H4 (cell line): Measurements from ENCODE around the gene GPR162. TPM values are rescaled to one million over a fixed set of nuclear protein-coding genes. Genes with fewer than 3 reads are reported as not detected.
A peak's percentile ranks its signal among the peaks of the same experiment; 100 is the strongest.
"Not testable (repeated sequence)": the region's sequence is repeated elsewhere in the genome, so short reads cannot be mapped to it uniquely, and the experiment has no call there.

Experiments
- DNase-seq: peaks from one replicate; pipeline ENCODE4 v3.0.0-alpha.2; 2015; ENCODE audit warnings: low spot score
- total RNA-seq: library from RNA; depleted of rRNA; stranded (reverse); fragments of >200 nt; shearing (Covaris generic); gene quantifications from 2 replicates; pipeline ENCODE4 v1.2.3, GENCODE V29; 2014

Gene GPR162
- total RNA-seq, 1 experiment from 2014 or later, result 8.5 TPM

DNA sequence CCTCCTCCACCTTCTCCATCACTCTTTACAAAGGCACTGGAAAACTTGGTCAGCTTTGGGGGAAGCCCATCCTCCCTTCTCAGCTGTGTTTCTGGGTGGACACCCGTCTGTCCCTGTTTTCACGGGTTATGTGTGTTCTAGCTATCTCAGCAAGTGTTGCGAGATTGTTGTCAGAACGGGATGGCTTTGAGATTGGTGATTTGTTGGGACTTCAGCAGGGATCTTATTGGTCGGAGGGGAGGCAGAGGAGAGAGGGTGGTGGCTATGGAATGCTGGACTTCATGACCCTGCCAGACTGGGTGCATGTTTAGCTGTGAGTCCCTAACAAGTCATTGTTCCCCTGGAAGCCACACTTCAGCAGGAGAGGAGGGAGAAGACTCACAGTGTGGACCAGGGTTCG is 32.4 kb downstream of the GPR162 start:
- DNase-seq, result no peak

DNA sequence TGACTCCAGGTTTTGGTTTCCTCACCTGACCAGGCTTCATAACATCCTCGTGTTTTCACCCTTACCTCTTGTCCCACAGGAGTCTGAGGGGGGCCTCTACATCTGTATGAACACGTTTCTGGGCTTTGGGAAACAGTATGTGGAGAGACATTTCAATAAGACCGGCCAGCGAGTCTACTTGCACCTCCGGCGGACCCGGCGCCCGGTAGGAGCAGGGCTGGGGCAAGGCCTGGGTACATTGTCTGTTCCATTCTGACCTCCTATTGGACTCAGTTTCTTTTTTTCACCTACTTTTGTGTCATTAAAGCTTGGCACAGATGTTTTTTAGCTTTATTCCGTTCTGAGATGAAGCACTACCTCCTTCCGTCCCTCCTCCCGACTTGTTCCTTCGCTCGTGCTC is 33.7 kb downstream of the GPR162 start:
- no peak for DNase-seq

DNA sequence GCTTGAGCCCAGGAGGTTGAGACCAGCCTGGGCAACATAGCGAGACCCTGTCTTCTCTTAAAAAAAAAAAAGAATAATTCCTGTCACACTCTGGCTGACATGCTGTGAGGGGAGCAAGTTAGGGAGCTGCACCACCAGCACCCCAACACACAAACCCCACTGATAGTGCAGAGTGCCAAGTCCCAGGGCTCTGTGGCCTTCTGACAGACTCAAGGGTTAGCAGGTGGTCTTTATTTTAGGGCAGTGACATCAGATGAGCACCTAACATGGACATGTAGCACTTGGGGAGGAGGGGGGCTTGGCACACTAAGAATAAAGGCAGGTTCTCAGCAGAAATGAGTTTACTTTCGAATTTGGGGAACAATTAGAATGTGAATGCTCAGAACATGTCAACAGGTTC is 37.2 kb downstream of the GPR162 start:
- no peak for DNase-seq

DNA sequence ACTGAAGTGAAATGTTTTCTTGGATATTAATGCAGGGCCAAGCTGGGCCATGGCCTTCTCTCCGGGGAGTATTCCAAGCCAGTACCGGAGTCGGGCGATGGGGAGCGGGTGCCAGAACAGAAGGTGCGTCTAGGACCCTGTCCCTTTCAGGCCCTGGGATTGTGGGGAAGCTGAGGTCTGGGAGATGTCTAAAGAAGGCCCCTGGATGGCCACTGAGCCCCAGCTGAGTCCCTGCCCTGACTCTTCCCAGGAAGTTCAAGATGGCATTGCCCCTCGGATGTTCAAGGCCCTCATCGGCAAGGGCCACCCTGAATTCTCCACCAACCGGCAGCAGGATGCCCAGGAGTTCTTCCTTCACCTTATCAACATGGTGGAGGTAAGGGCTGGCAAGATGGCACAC is 38.5 kb downstream of the GPR162 start:
- DNase-seq, result no peak

DNA sequence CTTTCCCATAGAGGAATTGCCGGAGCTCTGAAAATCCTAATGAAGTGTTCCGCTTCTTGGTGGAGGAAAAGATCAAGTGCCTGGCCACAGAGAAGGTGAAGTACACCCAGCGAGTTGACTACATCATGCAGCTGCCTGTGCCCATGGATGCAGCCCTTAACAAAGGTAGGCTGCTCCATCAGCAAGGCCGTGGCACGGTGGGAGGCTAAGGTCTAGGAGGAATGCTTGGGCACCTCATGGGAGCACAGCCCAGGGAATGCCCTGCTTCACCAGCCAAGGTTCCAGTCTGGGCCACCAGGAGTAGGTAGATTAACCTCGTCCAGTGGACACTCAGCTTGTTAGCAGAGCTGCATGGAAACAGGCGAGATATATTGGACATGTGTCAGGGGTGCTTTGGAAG is 39.3 kb downstream of the GPR162 start:
- no peak for DNase-seq

DNA sequence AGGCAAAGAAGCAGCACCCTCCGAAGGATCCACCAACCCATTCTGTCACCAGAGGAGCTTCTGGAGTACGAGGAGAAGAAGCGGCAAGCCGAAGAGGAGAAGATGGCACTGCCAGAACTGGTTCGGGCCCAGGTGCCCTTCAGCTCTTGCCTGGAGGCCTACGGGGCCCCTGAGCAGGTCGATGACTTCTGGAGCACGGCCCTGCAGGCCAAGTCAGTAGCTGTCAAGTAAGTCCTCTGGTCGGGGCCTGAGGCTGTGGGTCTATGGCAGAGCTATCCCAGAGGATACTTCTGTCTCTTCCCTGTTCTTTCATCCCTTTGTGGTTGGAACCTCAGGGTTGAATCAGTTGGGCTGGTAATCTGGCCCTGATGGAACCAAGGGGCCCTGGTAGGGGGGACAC is 39.8 kb downstream of the GPR162 start:
- DNase-seq, result no peak

DNA sequence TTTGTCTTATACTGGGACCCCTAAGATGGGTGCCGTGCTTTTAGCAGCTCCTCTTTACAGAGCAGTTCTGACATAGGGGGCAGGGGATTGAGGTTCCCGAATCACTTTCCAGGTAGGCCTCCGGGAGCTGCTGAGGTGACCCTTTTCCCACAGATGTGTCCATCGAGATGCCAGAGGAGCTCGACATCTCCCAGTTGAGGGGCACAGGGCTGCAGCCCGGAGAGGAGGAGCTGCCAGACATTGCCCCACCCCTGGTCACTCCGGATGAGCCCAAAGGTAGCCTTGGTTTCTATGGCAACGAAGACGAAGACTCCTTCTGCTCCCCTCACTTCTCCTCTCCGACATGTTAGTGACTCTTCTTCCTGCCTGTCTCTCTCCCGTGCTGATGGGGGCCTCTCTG is 41.4 kb downstream of the GPR162 start:
- DNase-seq, result no peak

DNA sequence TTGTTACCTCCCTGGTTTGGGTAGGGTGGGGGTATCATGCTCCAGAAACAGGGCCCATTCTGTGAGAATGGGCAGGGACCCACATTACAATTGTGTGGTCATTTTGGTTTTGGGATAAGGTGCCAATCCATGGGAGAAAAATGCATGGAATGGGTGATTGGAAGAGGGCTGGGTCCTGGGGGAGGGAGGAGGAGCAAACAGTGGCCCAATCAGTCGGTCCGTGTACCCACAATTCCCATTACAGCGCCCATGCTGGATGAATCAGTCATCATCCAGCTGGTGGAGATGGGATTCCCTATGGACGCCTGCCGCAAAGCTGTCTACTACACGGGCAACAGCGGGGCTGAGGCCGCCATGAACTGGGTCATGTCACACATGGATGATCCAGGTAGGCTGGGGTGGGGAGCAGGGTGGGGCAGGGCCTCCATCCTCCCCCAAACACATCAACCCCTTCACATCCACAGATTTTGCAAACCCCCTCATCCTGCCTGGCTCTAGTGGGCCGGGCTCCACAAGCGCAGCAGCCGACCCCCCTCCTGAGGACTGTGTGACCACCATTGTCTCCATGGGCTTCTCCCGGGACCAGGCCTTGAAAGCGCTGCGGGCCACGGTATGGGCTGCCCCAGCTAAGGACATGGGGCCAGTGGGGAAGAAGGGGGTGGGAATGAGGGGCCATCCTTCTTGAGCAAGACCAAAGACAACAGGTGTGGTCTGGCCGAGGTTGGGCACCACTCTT is 42.1 kb downstream of the GPR162 start:
- no peak for DNase-seq

DNA sequence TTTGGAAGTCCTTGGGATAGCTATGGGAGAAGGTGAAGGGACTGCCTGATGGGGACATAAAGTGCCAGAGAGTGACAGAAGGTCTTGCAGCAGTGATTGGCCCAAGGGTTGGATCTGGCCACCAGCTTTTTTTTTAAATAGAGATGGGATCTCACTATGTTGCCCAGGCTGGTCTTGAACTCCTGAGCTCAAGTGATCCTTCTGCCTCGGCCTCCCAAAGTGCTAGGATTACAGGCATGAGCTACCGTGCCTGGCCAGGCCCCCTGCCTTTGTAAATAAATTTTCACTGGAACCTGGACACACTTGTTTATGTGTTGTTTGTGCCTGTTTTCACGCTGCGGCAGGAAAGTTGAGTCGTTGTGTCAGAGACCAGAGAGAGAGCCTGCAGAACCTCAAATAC is 43.7 kb downstream of the GPR162 start:
- not testable (repeated sequence) for DNase-seq

DNA sequence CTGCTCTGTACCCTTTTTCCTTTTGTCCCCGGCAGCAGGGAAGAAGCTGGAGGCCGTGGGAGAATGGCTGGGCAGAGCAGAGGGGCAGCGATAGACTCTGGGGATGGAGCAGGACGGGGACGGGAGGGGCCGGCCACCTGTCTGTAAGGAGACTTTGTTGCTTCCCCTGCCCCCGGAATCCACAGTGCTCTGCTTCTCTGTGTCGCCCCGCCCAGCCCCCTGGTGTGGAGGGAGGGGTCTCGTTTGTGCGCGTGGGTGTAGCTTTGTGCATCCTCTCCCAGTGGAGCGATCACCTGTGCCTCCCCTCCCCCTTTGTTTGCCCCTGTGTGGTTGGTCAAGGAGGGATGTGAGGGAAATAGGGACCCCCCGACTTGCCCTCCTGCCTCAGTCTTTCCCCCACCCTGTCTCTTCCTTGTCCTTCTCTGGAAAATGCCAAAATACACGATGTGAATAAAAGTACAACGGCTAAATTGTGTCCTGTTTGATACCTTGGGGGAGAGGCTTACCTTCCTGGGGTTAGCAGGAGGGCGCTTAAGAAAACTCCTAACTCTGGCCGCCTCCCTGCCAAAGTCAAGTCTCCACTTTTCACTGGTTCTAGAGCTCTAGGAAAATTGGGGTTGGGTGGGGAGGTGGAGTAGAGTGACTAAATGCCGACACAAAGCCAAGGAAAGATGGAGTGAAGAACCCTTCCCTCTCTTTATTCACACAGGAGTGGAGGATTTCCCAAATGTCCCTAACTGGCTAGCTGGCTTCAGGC is 44.7 kb downstream of the GPR162 start:
- no peak for DNase-seq

DNA sequence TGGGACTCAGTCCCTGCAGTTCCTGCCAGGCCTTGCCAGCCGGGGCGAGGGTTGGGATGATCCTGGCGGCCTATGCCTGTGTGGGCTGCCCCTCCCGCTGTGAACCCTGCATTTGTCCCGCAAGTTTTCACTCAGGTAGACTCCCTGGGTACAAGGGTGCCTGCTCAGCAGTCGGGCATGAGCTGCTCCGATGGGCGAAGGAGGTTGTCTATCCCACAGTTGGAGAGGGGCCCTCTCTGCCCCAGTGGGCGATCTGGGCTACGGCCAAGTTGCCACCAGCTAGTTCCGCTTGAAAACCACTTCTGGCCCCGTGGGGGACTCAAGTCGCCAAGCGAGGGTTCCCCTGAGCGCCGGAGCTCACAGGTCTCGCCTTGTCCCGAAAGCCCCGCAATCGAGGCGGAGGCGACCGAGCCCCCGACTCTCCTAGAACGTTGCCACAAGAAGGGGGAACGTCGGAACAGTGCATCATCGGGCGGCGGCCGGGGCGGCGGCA is 45.3 kb downstream of the GPR162 start:
- no peak for DNase-seq

DNA sequence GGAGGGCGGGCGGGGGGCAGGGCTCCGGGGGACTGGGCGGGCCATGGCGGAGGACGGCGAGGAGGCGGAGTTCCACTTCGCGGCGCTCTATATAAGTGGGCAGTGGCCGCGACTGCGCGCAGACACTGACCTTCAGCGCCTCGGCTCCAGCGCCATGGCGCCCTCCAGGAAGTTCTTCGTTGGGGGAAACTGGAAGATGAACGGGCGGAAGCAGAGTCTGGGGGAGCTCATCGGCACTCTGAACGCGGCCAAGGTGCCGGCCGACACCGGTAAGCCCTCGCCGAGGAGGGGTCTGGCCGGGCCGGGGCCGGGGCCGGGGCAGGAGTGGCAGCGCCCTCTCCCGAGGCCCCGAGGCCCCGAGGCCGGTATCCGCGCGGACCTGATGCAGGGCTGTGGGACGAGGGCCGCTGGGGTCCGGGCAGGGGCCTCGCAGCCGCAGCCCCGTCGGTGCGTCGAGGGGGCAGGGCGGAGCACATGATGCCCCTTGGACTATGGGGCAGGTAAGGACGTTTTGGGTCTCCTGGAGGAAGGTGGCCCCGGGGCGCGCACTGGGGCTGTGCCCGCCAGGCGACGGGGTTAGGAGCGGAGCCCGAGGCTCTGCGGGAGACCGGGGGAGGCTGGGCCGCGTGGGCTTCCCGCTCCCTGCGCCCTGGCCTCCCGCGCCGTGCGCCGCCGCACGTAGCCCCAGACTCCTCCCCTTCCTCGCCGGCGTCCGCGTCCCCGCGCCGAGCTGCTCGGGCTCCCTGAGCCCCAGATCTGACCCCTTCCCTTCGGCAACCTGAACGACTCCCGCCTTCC is 46.0 kb downstream of the GPR162 start, which contains the start of gene TPI1:
Gene TPI1 (plus strand): TSS at position 119 of the 798 bp plus-strand sequence. CDS start 36 bp downstream, at position 155.
- peak; percentile 66 for DNase-seq

DNA sequence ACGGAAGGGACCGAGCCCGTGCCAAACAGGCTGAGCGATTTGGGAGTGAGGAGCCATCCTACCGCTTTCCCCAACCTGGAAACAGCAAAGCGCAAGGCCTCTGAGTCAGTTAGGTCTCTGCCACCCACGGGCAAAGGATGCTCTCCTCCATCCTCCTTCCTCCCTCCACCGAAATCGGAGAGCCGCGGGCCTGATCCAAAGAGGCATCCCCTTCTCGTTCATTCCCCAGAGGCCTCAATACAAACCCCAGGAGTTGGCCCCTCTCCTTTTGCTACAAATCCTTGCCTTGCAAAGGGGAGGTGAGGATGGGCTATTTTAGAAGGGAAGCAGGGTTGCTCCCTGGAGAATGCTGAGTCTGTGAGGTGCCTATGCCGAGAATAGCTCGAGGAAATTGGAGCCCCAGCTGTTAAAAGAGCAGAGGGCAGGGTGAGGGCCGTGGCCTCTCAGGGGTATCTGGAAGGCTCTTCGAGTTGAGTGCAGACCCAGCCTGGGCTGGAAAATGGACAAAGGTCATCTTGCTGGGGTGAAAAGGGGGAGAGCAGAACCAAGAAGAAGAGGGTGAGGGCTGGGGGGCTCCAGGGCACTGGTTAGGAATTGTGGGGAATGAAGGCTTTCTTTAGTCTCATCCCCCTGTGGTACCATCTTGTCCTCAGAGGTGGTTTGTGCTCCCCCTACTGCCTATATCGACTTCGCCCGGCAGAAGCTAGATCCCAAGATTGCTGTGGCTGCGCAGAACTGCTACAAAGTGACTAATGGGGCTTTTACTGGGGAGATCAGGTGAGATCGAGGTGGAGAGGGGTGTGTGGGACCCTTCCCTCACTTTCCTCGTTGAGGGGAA is 46.8 kb downstream of the GPR162 start:
- no peak for DNase-seq

DNA sequence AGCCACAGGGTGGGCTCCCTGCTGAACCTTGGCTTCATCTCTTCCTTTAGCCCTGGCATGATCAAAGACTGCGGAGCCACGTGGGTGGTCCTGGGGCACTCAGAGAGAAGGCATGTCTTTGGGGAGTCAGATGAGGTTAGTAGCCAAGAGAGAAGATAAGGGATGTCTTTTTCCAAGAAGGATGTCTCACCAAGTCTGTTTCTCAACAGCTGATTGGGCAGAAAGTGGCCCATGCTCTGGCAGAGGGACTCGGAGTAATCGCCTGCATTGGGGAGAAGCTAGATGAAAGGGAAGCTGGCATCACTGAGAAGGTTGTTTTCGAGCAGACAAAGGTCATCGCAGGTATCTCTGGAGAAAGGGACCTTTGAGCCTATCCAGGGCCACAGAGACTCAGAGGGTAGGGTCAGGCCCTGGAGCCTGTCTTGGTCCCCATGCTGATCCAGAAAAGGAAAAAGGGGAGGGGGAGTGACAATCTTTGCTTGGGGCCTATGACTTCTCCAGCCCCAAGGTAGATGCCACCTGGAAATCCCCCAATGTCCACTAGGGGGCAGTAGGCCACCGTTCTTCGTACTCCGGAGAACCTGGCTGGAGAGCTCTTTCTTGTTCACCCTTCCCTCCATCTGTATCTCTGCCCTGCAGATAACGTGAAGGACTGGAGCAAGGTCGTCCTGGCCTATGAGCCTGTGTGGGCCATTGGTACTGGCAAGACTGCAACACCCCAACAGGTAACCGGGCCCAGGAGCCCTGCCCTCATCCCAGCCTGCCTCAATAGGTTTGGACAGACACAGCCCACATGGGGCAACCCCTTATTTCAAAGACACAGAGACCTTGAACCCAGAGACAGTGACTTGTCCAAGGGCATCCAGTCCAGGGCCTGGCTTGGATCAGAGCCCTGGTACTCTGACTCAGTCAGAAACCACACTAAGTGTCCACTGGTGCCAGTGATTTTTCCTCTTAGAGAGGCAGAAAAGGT is 47.7 kb downstream of the GPR162 start:
- DNase-seq, result peak; percentile 73

DNA sequence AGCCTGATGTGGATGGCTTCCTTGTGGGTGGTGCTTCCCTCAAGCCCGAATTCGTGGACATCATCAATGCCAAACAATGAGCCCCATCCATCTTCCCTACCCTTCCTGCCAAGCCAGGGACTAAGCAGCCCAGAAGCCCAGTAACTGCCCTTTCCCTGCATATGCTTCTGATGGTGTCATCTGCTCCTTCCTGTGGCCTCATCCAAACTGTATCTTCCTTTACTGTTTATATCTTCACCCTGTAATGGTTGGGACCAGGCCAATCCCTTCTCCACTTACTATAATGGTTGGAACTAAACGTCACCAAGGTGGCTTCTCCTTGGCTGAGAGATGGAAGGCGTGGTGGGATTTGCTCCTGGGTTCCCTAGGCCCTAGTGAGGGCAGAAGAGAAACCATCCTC is 48.7 kb downstream of the GPR162 start:
- DNase-seq, result not testable (repeated sequence)

DNA sequence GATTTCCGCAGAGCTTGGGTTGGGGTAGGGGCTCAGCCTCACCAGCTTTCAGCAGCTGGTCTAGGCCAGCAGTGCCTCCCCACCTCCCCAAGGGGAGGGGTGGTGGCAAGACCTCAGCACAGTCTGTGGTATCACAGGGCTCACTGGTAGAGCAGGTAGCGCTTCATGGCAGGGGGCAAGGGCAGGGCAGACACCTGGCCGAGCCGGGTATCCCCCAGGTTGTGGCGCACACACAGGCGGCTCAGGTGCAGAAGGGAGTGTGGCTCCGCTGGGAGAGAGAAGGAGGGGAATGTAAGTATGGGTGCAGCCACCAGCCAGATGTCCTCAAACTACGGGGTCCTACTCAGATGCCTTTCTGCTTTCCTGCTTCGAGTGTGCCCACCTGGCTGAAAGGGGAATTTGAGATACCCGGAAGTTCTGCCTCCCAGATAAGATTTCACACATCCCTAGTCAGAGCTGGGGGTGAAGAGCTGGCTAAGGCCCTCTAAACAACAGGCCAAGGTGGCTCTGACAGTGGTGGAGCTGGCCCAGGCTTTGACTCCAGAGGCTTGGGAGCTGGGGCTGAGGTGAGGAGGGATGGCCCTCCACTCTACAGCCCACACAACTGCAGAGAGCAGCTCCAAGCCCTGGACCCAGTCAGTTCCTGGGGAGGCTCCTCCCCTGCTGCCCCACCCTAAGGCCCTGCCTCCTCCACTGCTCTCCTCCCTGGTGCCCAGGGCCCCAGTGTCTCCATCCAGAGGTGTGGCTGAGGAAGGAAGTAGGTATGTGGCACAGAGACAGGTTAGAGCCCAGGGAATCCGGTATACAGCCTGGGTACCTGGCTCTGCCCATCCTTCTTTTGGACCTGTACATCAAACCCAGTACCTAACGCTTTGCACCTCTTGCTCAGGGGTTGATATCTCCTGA is 49.7 kb downstream of the GPR162 start:
- peak; percentile 69 for DNase-seq

DNA sequence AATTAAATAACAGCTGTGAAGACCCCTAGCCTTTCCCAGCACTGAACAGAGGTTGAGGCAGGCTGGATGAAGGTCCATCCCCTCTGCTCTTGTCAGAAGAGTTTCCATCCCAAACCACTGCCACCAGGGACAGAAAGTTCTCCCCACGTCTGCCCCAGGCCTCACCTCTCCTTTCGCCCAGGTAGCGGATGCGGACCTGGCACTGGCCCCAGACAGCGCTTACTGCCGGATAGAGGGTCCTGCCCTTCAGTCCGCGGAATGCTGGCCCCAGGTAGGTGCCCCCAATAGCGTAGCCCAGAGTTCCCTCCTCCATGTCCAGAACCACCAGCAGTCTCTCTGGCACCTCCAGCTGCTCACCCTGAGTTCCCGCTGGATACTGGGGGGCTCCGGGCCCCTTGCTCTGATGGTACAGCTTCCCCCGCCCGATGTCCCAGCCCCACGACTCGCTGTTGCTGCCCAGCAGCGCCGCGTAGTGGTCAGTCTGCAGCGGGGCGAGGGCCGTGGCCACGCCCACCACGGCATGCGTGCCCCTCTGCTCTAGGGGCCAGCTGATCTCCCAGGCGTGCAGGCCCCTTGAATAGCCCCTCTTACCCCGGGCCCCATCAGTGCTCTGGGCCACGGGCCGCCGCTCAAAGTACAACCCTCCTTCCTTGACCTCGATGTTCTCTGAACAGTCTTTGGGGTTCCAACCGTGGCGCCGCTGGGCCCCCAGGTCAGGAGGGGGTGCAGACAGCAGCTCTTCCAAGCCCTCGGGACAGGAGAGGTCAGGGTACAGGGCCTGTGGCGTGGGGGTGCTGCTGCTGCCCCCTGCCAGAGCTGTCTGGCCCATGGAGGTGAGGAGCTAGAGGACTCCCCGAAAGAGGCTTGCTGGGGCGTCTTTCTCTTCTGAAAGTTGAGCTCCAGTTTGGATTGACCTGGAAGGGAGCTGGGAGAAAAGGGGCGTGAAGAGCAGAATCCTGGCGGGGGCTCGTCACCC is 50.7 kb downstream of the GPR162 start:
- DNase-seq, result peak; percentile 84
